IPS DF 4.7 (cell line): Measurements from ENCODE around the gene LZIC.
"Not testable (repeated sequence)": the region's sequence is repeated elsewhere in the genome, so short reads cannot be mapped to it uniquely, and the experiment has no call there.

Experiments used
- DNase-seq: peaks from one replicate; pipeline ENCODE4 v3.0.0-alpha.2; 2013; ENCODE audit warnings: low spot score; ENCODE audit errors: extremely low read depth

LZIC gene

GRCh38 chr1:9942939-9943788, at the start of gene LZIC, which contains the start of gene NMNAT1:
TSS of gene LZIC (minus strand) at chr1:9943391. CDS start at chr1:9936619, 6,772 bp downstream.
TSS of gene NMNAT1 (plus strand) at chr1:9943475. CDS start at chr1:9972074, 28,599 bp downstream.
- DNase-seq = peak; percentile 62

- DNase-seq = no peak
These were observed 49.7 kb upstream of the LZIC start for GRCh38 chr1:9992910-9993309.

GRCh38 chr1:9990944-9991343, 47.8 kb upstream of the LZIC start:
- DNase-seq = no peak

GRCh38 chr1:9989773-9990172, 46.6 kb upstream of the LZIC start:
- no peak for DNase-seq

GRCh38 chr1:9985001-9985400, 41.8 kb upstream of the LZIC start:
- DNase-seq = no peak

- DNase-seq = no peak
These were observed 41.1 kb upstream of the LZIC start for GRCh38 chr1:9984253-9984652.

- no peak for DNase-seq
These were observed 17.7 kb upstream of the LZIC start for GRCh38 chr1:9960706-9961562.

GRCh38 chr1:9960011-9960410, 16.8 kb upstream of the LZIC start:
- no peak for DNase-seq

- no peak for DNase-seq
These were observed 14.5 kb upstream of the LZIC start for GRCh38 chr1:9957726-9958125.

- DNase-seq = no peak
These were observed 3.1 kb upstream of the LZIC start for GRCh38 chr1:9946315-9946714.

GRCh38 chr1:9942399-9942938, 722 bp downstream of the LZIC start:
- DNase-seq = no peak

- no peak for DNase-seq
These were observed 13.5 kb downstream of the LZIC start for GRCh38 chr1:9929431-9930385.

GRCh38 chr1:9927259-9927658, 15.9 kb downstream of the LZIC start:
- DNase-seq = no peak

GRCh38 chr1:9922342-9922741, 20.8 kb downstream of the LZIC start:
- DNase-seq = no peak

- no peak for DNase-seq
These were observed 22.6 kb downstream of the LZIC start for GRCh38 chr1:9920606-9921005.

- DNase-seq = no peak
These were observed 25.3 kb downstream of the LZIC start for GRCh38 chr1:9917901-9918300.

GRCh38 chr1:9917495-9917894, 25.7 kb downstream of the LZIC start:
- DNase-seq = not testable (repeated sequence)

GRCh38 chr1:9916452-9916851, 26.7 kb downstream of the LZIC start:
- DNase-seq = no peak

- no peak for DNase-seq
These were observed 28.6 kb downstream of the LZIC start for GRCh38 chr1:9914610-9914937.

GRCh38 chr1:9912264-9912936, 30.8 kb downstream of the LZIC start:
- DNase-seq = no peak
